ENCODE measurements around the gene SLC35B3. TPM values are rescaled to one million over a fixed set of nuclear protein-coding genes. Genes with fewer than 3 reads are reported as not detected.

Gene SLC35B3
- total and polyA plus RNA-seq, 2 of the 8 experiments (the other 6 are each of a cell fraction or from before 2014, with no cell fraction given) = 5.5 to 9.8 TPM

- H2BK15ac ChIP-seq (ENCODE audit: low read length) = no peak overlapping the region
- ChIA-PET POLR2A (ENCODE audit: partially characterized antibody) (no interaction called here), CTCF (ENCODE audit: partially characterized antibody) (no interaction called here)
- H2BK12ac ChIP-seq (ENCODE audit: low read depth, low read length) = no peak overlapping the region
- H2BK5ac ChIP-seq (ENCODE audit: low read depth, low read length) = no peak overlapping the region
- no peak overlapping the region for H3K4me2 ChIP-seq (ENCODE audit: insufficient read depth in 1 of 2, low read depth in 2 of 2, low read length in 2 of 2)
- H4K5ac ChIP-seq (ENCODE audit: insufficient read length, low read depth, low read length) = no peak overlapping the region
- no peak overlapping the region for H3K4ac ChIP-seq (replicated peaks; ENCODE audit: insufficient read length, low read depth, low read length)
- no peak overlapping the region for H3K4me3 ChIP-seq (ENCODE audit: extremely low read depth in 1 of 4, insufficient read depth in 2 of 4, low read depth in 3 of 4, low read length in 4 of 4)
- WGBS, 2 experiments (ENCODE audit: extremely low coverage in 1 of 2, insufficient coverage in 1 of 2, insufficient read length in 1 of 2, insufficient replicate concordance in 2 of 2, low coverage in 1 of 2, low lambda C conversion rate in 2 of 2, missing lambda C conversion rate in 1 of 2) = 88% methylated on average over 6 of the region's 6 CpGs; no CpG with 5 or more reads in 1 of the 2 experiments
- H3K27ac ChIP-seq (ENCODE audit: low read depth, low read length) = no peak overlapping the region
- no peaks in the 10 kb centered on the region for H3K27me3 ChIP-seq (replicated peaks in 1 of 4; ENCODE audit: control insufficient read depth in 3 of 4, extremely low read depth in 1 of 4, insufficient read depth in 3 of 4, low read length in 3 of 4)
- no peak overlapping the region for H3K18ac ChIP-seq (ENCODE audit: extremely low read depth, low read length)
- H2BK120ac ChIP-seq (replicated peaks; ENCODE audit: low read depth, low read length) = no peak overlapping the region
- no peak overlapping the region for H3K23ac ChIP-seq (ENCODE audit: insufficient read length)
- no peaks in the 10 kb centered on the region for H3K36me3 ChIP-seq (ENCODE audit: control insufficient read depth in 2 of 4, insufficient read depth in 4 of 4, low read length in 3 of 4)
- no peak overlapping the region for H2AK5ac ChIP-seq (ENCODE audit: low read depth, low read length)
- no peaks in the 10 kb centered on the region for H3K9me3 ChIP-seq (ENCODE audit: insufficient read depth in 2 of 2, low read depth in 1 of 2, low read length in 1 of 2)
- no peak overlapping the region for H3K14ac ChIP-seq (ENCODE audit: insufficient read length)
- H3K23me2 ChIP-seq (ENCODE audit: low read depth, low read length) = no peaks in the 10 kb centered on the region
- H4K91ac ChIP-seq (replicated peaks; ENCODE audit: insufficient read length, low read length) = no peak overlapping the region
- H3K4me1 ChIP-seq (replicated peaks in 1 of 4; ENCODE audit: control insufficient read depth in 3 of 4, insufficient read depth in 4 of 4, low read length in 3 of 4) = no peaks in the 10 kb centered on the region
- H2BK20ac ChIP-seq (ENCODE audit: low read length) = no peak overlapping the region
- H3K9ac ChIP-seq (replicated peaks in 1 of 4; ENCODE audit: extremely low read depth in 1 of 4, low read depth in 3 of 4, low read length in 3 of 4) = no peak overlapping the region
- no peak for DNase-seq (ENCODE audit: low read depth in 1 of 2, low spot score in 2 of 2)
- no peak overlapping the region for H4K8ac ChIP-seq (ENCODE audit: extremely low read depth, insufficient read depth, low read length)
- FAIRE-seq = no peak
- H3K79me1 ChIP-seq (ENCODE audit: low read depth, low read length) = no peaks in the 10 kb centered on the region
- no peak overlapping the region for H2AFZ ChIP-seq (ENCODE audit: low read length)
- no peaks in the 10 kb centered on the region for H4K20me1 ChIP-seq (replicated peaks in 1 of 2; ENCODE audit: control insufficient read depth in 1 of 2, insufficient read depth in 2 of 2, low read length in 2 of 2)
- no peak overlapping the region for H3K56ac ChIP-seq (replicated peaks; ENCODE audit: insufficient read length, low read depth, low read length)
- no peaks in the 10 kb centered on the region for H3K79me2 ChIP-seq (ENCODE audit: control insufficient read depth in 1 of 2, insufficient read depth in 2 of 2, low read length in 2 of 2)
- TF ChIP-seq SUZ12 (IDR thresholded peaks at IDR 0.05; ENCODE audit: low read length) (no peak), CREB1 (IDR thresholded peaks at IDR 0.05) (no peak), RNF2 (IDR thresholded peaks at IDR 0.05; ENCODE audit: borderline replicate concordance, low read depth, low read length, missing control alignments, poor library complexity, severe bottlenecking) (no peak), TCF12 (IDR thresholded peaks at IDR 0.05; ENCODE audit: low read depth, low read length) (no peak), CBX5 (IDR thresholded peaks at IDR 0.05; ENCODE audit: low read depth, low read length) (no peak), EP300 (IDR thresholded peaks at IDR 0.05; ENCODE audit: borderline replicate concordance in 1 of 2, low read depth in 2 of 2, low read length in 2 of 2) (no peak), HDAC6 (IDR thresholded peaks at IDR 0.05; ENCODE audit: low read depth, low read length) (no peak), JUND (IDR thresholded peaks at IDR 0.05; ENCODE audit: low read length) (no peak), ATF3 (IDR thresholded peaks at IDR 0.05; ENCODE audit: insufficient read depth, low read depth, low read length) (no peak), BRCA1 (IDR thresholded peaks at IDR 0.05; ENCODE audit: low read depth, low read length) (no peak), RXRA (IDR thresholded peaks at IDR 0.05; ENCODE audit: insufficient read depth, low read depth, low read length) (no peak), KDM4A (IDR thresholded peaks at IDR 0.05; ENCODE audit: low read depth, low read length, severe bottlenecking) (no peak)
Observed at GRCh38 chr6:8468552-8469356, 33.4 kb upstream of the SLC35B3 start.

Measured in H1 (cell line).